Measurements from ENCODE around the gene PTPN4. TPM values are rescaled to one million over a fixed set of nuclear protein-coding genes. Genes with fewer than 3 reads are reported as not detected.

The PTPN4 gene
- total and polyA plus RNA-seq, 2 donors (not counting 3 experiments of a cell fraction or from before 2014, with no cell fraction given) = 6.8 to 29.6 TPM

- H3K9me1 ChIP-seq (replicated peaks; ENCODE audit: control insufficient read depth, extremely low read depth, insufficient read depth, low read length) = no peaks in the 10 kb centered on the region
- no peaks in the 10 kb centered on the region for H3K9me3 ChIP-seq (replicated peaks; ENCODE audit: control insufficient read depth, insufficient read depth, low read length)
- ChIA-PET CTCF (interaction anchor here (0.7 to 1.5 kb wide), 5 partner anchors 11 to 457 kb away, joined by 3 to 5 read pairs (median 3); no protein-coding TSS in a partner anchor), POLR2A (no interaction called here)
- intact Hi-C loops (cut with micrococcal nuclease) = no loop called here
- BruUV-seq (replicated peaks) = no TSS peak
- peaks cover 3 to 8% of the 10 kb centered on the region in 2 experiments for H3K27me3 ChIP-seq (ENCODE audit: control insufficient read depth in 2 of 2, insufficient read depth in 2 of 2, low read length in 2 of 2)
- no peaks in the 10 kb centered on the region for H3K36me3 ChIP-seq (ENCODE audit: control insufficient read depth in 2 of 2, extremely low read depth in 1 of 2, insufficient read depth in 2 of 2, low read length in 2 of 2)
- H3K79me2 ChIP-seq (ENCODE audit: control insufficient read depth, insufficient read depth, low read length) = no peaks in the 10 kb centered on the region
- FAIRE-seq (no peak), DNase-seq (ENCODE audit: low read depth, low spot score) (no peak)
- no peak overlapping the region for H3K9ac ChIP-seq (replicated peaks; ENCODE audit: extremely low read depth, insufficient read depth, low read length)
- H3K4me3 ChIP-seq (replicated peaks in 1 of 3; ENCODE audit: insufficient read depth in 1 of 3, low read depth in 1 of 3, low read length in 3 of 3) = no peak overlapping the region
- no peaks in the 10 kb centered on the region for H4K20me1 ChIP-seq (replicated peaks; ENCODE audit: control insufficient read depth, extremely low read depth, insufficient read depth, low read length)
- no peaks in the 10 kb centered on the region for H3K4me1 ChIP-seq (ENCODE audit: control insufficient read depth, extremely low read depth, insufficient read depth, low read length)
- H3K27ac ChIP-seq (ENCODE audit: insufficient read depth, low read depth, low read length) = no peak overlapping the region
- dilution Hi-C loops (cut with MboI; ENCODE audit: extremely low pct_ligation_motif_present, low sequenced_read_pairs) = no loop called here
- H3K4me2 ChIP-seq (ENCODE audit: insufficient read depth, low read length) = no peak overlapping the region
- TF ChIP-seq GATA2 (IDR thresholded peaks at IDR 0.05; ENCODE audit: insufficient read depth, insufficient read length, low read depth, low read length) (no peak), MYC (IDR thresholded peaks at IDR 0.05; ENCODE audit: low read depth, low read length) (no peak), MAX (IDR thresholded peaks at IDR 0.05; ENCODE audit: insufficient read depth, insufficient read length) (no peak), EZH2 (IDR thresholded peaks at IDR 0.05; ENCODE audit: borderline replicate concordance, low read depth, low read length, severe bottlenecking) (no peak), CTCF (IDR thresholded peaks at IDR 0.05; ENCODE audit: extremely low read depth in 1 of 2, insufficient read depth in 1 of 2, low read depth in 1 of 2, low read length in 2 of 2) (no peak)
- no peak overlapping the region for H2AFZ ChIP-seq (ENCODE audit: low read depth, low read length)
Observed at GRCh38 chr2:119718501-119719260, 41.0 kb upstream of the PTPN4 start.
